OCI-LY1 (cell line): ENCODE results near the gene ZNF609.

Experiments
- CTCF ChIP-seq: fragments of 200-600 bp; sonication (generic), shearing (Covaris generic); IDR thresholded peaks from 2 replicates; pipeline ENCODE4 v1.5.1; 2017; ENCODE audit warnings: mild to moderate bottlenecking, antibody characterized with exemption, low read length, moderate library complexity, mixed read lengths
- EZH2 ChIP-seq: fragments of 200-600 bp; sonication (generic), shearing (Covaris generic); IDR thresholded peaks from 2 replicates; pipeline ENCODE4 v1.8.0; 2017; ENCODE audit warnings: borderline replicate concordance, mixed run types, mild to moderate bottlenecking, antibody characterized with exemption, low read length, moderate library complexity, mixed read lengths

DNA sequence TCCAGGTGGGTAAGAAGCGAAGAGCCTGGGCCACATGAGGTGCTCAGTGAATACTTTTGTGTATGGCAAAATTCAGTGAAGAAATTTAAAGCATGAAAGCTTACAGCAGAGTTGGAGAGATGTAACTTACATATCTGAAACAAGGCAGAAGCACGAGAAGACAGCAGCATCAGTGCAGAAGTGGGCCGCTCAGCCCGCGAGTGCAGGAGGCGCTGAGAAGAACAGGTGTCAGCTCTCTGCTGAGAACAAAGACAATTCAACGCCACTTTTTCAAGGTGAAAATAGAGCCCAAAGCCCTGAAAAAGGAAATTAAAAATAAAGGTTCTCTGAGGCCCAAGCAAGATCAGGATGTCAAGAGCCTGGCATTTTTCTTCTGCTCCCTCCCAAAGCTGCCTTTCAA is 256.8 kb downstream of the ZNF609 start:
- TF ChIP-seq CTCF (no peak), EZH2 (no peak)
